DOHH2 (cell line): ENCODE data around the gene GNB1L.

Experiments
- H3F3A ChIP-seq: fragments of 200-600 bp; sonication (generic), shearing (Covaris generic); 2 replicates; pipeline ENCODE4 v1.6.0; 2016; ENCODE audit warnings: antibody characterized with exemption, mild to moderate bottlenecking; ENCODE audit not compliant: control insufficient read depth, insufficient read depth
- H3K27ac ChIP-seq: fragments of 200-600 bp; sonication (generic); 2 replicates; pipeline ENCODE4 v1.5.1; 2014; ENCODE audit warnings: low read depth, mild to moderate bottlenecking, low read length, moderate library complexity
- H3K27me3 ChIP-seq: fragments of 200-600 bp; sonication (generic); 2 replicates; pipeline ENCODE4 v1.6.1; 2014; ENCODE audit warnings: mild to moderate bottlenecking, low read length, mixed read lengths; ENCODE audit not compliant: control insufficient read depth
- H3K36me3 ChIP-seq: fragments of 200-600 bp; sonication (generic); 2 replicates; pipeline ENCODE4 v1.6.1; 2014; ENCODE audit warnings: mild to moderate bottlenecking, low read length, moderate library complexity, mixed read lengths; ENCODE audit not compliant: control insufficient read depth
- H3K4me1 ChIP-seq: fragments of 200-600 bp; sonication (generic); 2 replicates; pipeline ENCODE4 v1.6.1; 2014; ENCODE audit warnings: mild to moderate bottlenecking, low read length, mixed read lengths; ENCODE audit not compliant: control insufficient read depth
- H3K4me2 ChIP-seq: fragments of 200-600 bp; sonication (generic); 2 replicates; pipeline ENCODE4 v1.6.0; 2014; ENCODE audit warnings: mild to moderate bottlenecking, low read length, moderate library complexity
- H3K4me3 ChIP-seq: fragments of 200-600 bp; sonication (generic); 2 replicates; pipeline ENCODE4 v1.5.1; 2014; ENCODE audit warnings: mild to moderate bottlenecking, low read length, mixed read lengths
- H3K79me2 ChIP-seq: fragments of 200-600 bp; sonication (generic); 2 replicates; pipeline ENCODE4 v1.6.1; 2014; ENCODE audit warnings: mild to moderate bottlenecking, low read length, mixed read lengths; ENCODE audit not compliant: control insufficient read depth
- H3K9me2 ChIP-seq: fragments of 200-600 bp; sonication (generic); replicated peaks from 2 replicates; pipeline ENCODE4 v1.6.1; 2014; ENCODE audit warnings: mild to moderate bottlenecking, low read length, mixed read lengths; ENCODE audit not compliant: control insufficient read depth
- H3K9me3 ChIP-seq: fragments of 200-600 bp; sonication (generic); 2 replicates; pipeline ENCODE4 v1.6.1; 2014; ENCODE audit warnings: antibody characterized with exemption, low read length, mixed read lengths; ENCODE audit not compliant: control insufficient read depth, insufficient read depth
- H4K20me1 ChIP-seq: fragments of 200-600 bp; sonication (generic); 2 replicates; pipeline ENCODE4 v1.6.0; 2014; ENCODE audit warnings: low read depth, mild to moderate bottlenecking, antibody characterized with exemption, low read length, moderate library complexity; ENCODE audit not compliant: control insufficient read depth, insufficient read depth
- EZH2phosphoT487 ChIP-seq: fragments of 200-600 bp; sonication (generic); IDR thresholded peaks from 2 replicates; pipeline ENCODE4 v1.6.1; 2017; ENCODE audit warnings: borderline replicate concordance, mild to moderate bottlenecking, antibody characterized with exemption, low read length, moderate library complexity, mixed read lengths
- TF ChIP-seq, protein P1 (sequence below): fragments of 200-600 bp; sonication (generic); IDR thresholded peaks from one replicate; pipeline ENCODE4 v1.5.1; 2014; ENCODE audit warnings: antibody characterized with exemption, mild to moderate bottlenecking, low read depth, low read length; ENCODE audit not compliant: poor library complexity, severe bottlenecking

GNB1L gene

DNA sequence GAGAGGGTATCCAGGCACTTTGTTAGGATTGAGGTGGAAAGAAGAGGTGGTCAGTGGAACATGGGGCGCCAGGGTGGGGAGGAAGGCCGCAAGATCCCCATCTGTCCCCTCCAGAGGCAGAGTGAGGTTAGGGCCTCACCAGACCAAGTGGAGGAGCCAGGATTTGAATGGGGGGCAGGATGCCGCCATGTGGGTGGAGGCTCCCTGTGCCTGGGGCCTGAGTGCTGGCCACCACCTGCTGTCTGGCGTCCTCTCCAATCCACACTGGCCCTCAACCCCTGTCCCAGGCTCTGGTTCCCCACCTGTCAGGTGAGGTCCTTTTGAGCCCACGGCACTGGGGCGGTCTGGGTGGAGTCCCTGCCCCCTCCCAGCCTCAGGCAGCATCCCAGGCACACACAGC, 111.6 kb downstream of the GNB1L start:
- no peaks in the 10 kb centered on the region for H3K36me3 ChIP-seq
- TF ChIP-seq EZH2phosphoT487 = no peak
- TF ChIP-seq, protein P1, sequence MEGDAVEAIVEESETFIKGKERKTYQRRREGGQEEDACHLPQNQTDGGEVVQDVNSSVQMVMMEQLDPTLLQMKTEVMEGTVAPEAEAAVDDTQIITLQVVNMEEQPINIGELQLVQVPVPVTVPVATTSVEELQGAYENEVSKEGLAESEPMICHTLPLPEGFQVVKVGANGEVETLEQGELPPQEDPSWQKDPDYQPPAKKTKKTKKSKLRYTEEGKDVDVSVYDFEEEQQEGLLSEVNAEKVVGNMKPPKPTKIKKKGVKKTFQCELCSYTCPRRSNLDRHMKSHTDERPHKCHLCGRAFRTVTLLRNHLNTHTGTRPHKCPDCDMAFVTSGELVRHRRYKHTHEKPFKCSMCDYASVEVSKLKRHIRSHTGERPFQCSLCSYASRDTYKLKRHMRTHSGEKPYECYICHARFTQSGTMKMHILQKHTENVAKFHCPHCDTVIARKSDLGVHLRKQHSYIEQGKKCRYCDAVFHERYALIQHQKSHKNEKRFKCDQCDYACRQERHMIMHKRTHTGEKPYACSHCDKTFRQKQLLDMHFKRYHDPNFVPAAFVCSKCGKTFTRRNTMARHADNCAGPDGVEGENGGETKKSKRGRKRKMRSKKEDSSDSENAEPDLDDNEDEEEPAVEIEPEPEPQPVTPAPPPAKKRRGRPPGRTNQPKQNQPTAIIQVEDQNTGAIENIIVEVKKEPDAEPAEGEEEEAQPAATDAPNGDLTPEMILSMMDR = no peak
- no peak overlapping the region for H3K4me2 ChIP-seq
- H4K20me1 ChIP-seq = no peaks in the 10 kb centered on the region; the same call in 1 of the 2 replicates
- H3K9me2 ChIP-seq = no peaks in the 10 kb centered on the region
- H3K9me3 ChIP-seq = no peaks in the 10 kb centered on the region
- no peaks in the 10 kb centered on the region for H3K79me2 ChIP-seq
- H3K4me3 ChIP-seq = no peak overlapping the region
- no peaks in the 10 kb centered on the region for H3K4me1 ChIP-seq
- no peaks in the 10 kb centered on the region for H3K27me3 ChIP-seq
- H3F3A ChIP-seq = no peaks in the 10 kb centered on the region
- H3K27ac ChIP-seq = no peak overlapping the region

DNA sequence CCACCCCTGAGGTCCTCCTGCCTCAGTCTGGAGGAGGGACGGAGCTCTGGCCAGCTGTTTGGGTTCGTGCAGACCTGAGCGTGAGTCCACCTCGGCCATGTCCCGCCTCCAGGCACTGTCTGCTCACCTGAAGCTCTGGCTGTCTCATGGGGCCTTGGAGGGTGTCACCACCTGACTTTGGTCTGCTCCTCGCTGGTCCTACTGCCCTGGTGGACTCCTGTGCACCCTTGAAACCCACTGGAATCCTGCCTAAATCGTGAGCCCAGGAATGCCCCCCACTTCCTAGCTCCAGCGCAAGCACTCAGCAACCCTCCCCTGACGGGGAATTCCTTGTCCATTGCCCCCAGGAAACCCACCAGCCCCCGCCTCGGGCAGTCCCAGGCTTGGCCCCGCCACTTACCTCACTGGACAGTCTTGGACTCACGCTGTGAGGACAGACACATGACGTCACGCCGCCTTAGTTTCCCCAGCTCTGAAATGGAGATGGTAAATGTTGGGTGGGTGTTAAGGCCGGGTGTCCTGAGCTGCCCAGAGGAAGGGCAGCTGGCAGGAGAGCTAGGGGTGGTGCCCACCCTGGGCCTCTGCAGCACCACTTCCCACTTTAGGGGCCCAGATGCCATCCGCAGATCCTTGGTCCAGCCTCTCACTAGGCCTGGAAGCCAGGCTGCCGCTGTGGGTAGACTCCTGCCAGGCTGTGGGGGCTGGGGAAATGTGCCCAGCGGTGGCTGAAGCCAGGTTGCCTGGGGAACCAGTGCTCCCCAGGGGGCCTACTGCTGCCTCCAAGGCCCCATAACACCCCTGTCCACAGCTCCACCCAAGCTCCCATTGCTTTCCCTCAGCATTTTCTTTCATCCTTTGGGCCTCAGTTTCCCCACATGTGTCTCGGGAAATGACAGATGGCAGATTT, 112.3 kb downstream of the GNB1L start:
- no peaks in the 10 kb centered on the region for H3K36me3 ChIP-seq
- no peaks in the 10 kb centered on the region; the same call in 1 of the 2 replicates for H4K20me1 ChIP-seq
- H3K4me3 ChIP-seq = no peak overlapping the region
- no peaks in the 10 kb centered on the region for H3K79me2 ChIP-seq
- H3K4me1 ChIP-seq = no peaks in the 10 kb centered on the region
- no peaks in the 10 kb centered on the region for H3K9me3 ChIP-seq
- no peak overlapping the region for H3K27ac ChIP-seq
- no peaks in the 10 kb centered on the region for H3K9me2 ChIP-seq
- H3K27me3 ChIP-seq = no peaks in the 10 kb centered on the region
- H3K4me2 ChIP-seq = no peak overlapping the region
- H3F3A ChIP-seq = no peaks in the 10 kb centered on the region
- TF ChIP-seq, protein P1 = no peak
- no peak for TF ChIP-seq EZH2phosphoT487

DNA sequence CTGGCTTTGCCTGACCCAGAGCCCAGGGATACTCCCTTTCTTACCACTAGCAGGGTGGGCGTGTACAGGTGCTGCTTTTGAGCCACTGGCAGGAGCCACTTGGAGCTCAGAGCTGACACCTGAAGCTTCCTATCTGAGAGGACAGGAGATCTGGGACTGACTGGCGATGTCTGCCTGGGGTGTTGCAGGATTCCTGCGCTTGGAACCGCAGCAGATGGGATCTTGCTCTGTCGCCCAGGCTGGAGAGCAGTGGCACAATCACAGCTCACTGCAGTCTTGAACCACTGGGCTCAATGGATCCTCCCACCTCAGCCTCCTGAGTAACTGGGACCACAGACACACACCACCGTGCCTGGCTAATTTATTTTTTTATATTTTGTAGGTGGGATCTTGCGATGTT, 113.6 kb downstream of the GNB1L start:
- Histone ChIP-seq H4K20me1 (no peaks in the 10 kb centered on the region; the same call in 1 of the 2 replicates), H3K27ac (no peak overlapping the region), H3K4me2 (no peak overlapping the region), H3K4me1 (no peaks in the 10 kb centered on the region), H3K27me3 (no peaks in the 10 kb centered on the region), H3F3A (no peaks in the 10 kb centered on the region), H3K9me2 (no peaks in the 10 kb centered on the region), H3K36me3 (no peaks in the 10 kb centered on the region), H3K9me3 (no peaks in the 10 kb centered on the region), H3K79me2 (no peaks in the 10 kb centered on the region), H3K4me3 (no peak overlapping the region)
- TF ChIP-seq, protein P1 = no peak
- no peak for TF ChIP-seq EZH2phosphoT487
